Small intestine (tissue), 7 donors: ENCODE measurements around the gene ZNF555. TPM values are rescaled to one million over a fixed set of nuclear protein-coding genes. Genes with fewer than 3 reads are reported as not detected.

Source experiments
- DNase-seq, 2 donors: peaks; one replicate each; pipeline versions ENCODE4 v3.0.0 to v3.0.0-alpha.2; 2013
- FAIRE-seq: peaks from 2 replicates; lab custom pipeline; 2012; peaks lifted over from hg19 to GRCh38; lab: Jason Lieb, UNC
- H3K27ac ChIP-seq, 3 donors: one replicate each; pipeline ENCODE4 v1.5.1; 2013; ENCODE audit warnings: low read length in 2 of 3, mild to moderate bottlenecking in 2 of 3, control low read depth in 1 of 3, inconsistent platforms in 1 of 3, low read depth in 1 of 3, moderate library complexity in 1 of 3
- H3K27me3 ChIP-seq, 3 donors: one replicate each; pipeline ENCODE4 v1.6.1; 2013; ENCODE audit warnings: low read length in 3 of 3, inconsistent platforms in 1 of 3; ENCODE audit not compliant: control insufficient read depth in 3 of 3, insufficient read depth in 3 of 3
- H3K36me3 ChIP-seq, 3 donors: one replicate each; pipeline ENCODE4 v1.6.1; 2013; ENCODE audit warnings: low read length in 3 of 3, inconsistent platforms in 1 of 3, low read depth in 1 of 3, mild to moderate bottlenecking in 1 of 3, moderate library complexity in 1 of 3; ENCODE audit not compliant: control insufficient read depth in 3 of 3, insufficient read depth in 2 of 3
- H3K4me1 ChIP-seq, 3 donors: one replicate each; pipeline ENCODE4 v1.6.1; 2013; ENCODE audit warnings: low read length in 2 of 3, inconsistent platforms in 1 of 3, low read depth in 1 of 3, mild to moderate bottlenecking in 1 of 3, moderate library complexity in 1 of 3; ENCODE audit not compliant: control insufficient read depth in 3 of 3, insufficient read depth in 2 of 3
- H3K4me3 ChIP-seq, 3 donors: one replicate each; pipeline ENCODE4 v1.5.1; 2013; ENCODE audit warnings: low read length in 3 of 3, control low read depth in 1 of 3, inconsistent platforms in 1 of 3, low read depth in 1 of 3, mild to moderate bottlenecking in 1 of 3, moderate library complexity in 1 of 3
- H3K9me3 ChIP-seq, 2 donors: one replicate each; pipeline ENCODE4 v1.6.1; 2013; ENCODE audit warnings: low read depth in 1 of 2, low read length in 1 of 2; ENCODE audit not compliant: control insufficient read depth in 2 of 2, insufficient read depth in 1 of 2
- WGBS, 3 donors: extraction: QIAGEN DNeasy Blood & Tissue Kit; methylation state at CpG; one replicate each; pipeline ENCODE4 v1.1.7; 2013; 5-methylcytosine and 5-hydroxymethylcytosine counted together
- polyA plus RNA-seq, 4 donors: library from polyadenylated mRNA; stranded (reverse) in 3 of 4; unstranded in 1 of 4; fragments of 200-250 nt in 3 of 4; fragments of 120-200 nt in 1 of 4; gene quantifications; one replicate each; pipeline versions ENCODE4 v1.2.1 to v1.2.3, GENCODE V29; 2013
- donor health status: healthy with polysubstance abuse.
- donor health status: control.
- donor health status: control.
- donor health status: Bipolar disorder and iron deficiency.
- donor health status: healthy.

The ZNF555 gene
- polyA plus RNA-seq, 4 donors, result 1.5 to 4.0 (median 1.9) TPM

GRCh38 chr19:2805261-2805900 is 35.9 kb upstream of the ZNF555 start:
- Histone ChIP-seq H3K36me3 (peaks cover 0 to 96% (median 15%) of the 10 kb centered on the region in 3 donors), H3K4me1 (peaks cover 0 to under 1% (median 0%) of the 10 kb centered on the region in 3 donors), H3K27me3 (no peaks in the 10 kb centered on the region), H3K4me3 (no peak overlapping the region), H3K27ac (no peak overlapping the region), H3K9me3 (no peaks in the 10 kb centered on the region)
- DNase-seq (no peak), FAIRE-seq (no peak)
- WGBS, 3 donors, result 97% methylated on average over 22 to 28 of the region's 28 CpGs

GRCh38 chr19:2805991-2806649 is 35.2 kb upstream of the ZNF555 start:
- no peak for FAIRE-seq
- DNase-seq, result no peak
- Histone ChIP-seq H3K4me1 (peaks cover 2 to 6% (median 5%) of the 10 kb centered on the region in 3 donors), H3K4me3 (no peak overlapping the region), H3K36me3 (peaks cover 0 to 95% (median 13%) of the 10 kb centered on the region in 3 donors), H3K9me3 (no peaks in the 10 kb centered on the region), H3K27me3 (no peaks in the 10 kb centered on the region), H3K27ac (no peak overlapping the region)
- 95 to 98% (median 97%) methylated on average over 20 to 23 of the region's 23 CpGs for WGBS, 3 donors

GRCh38 chr19:2806736-2807378 is 34.4 kb upstream of the ZNF555 start:
- H3K4me3 ChIP-seq, result no peak overlapping the region
- peaks cover 2 to 12% (median 5%) of the 10 kb centered on the region in 3 donors for H3K4me1 ChIP-seq
- H3K9me3 ChIP-seq, result no peaks in the 10 kb centered on the region
- WGBS, 3 donors, result 96 to 97% (median 96%) methylated on average over 33 to 34 of the region's 34 CpGs
- DNase-seq (no peak), FAIRE-seq (no peak)
- peaks cover 0 to 95% (median 13%) of the 10 kb centered on the region in 3 donors for H3K36me3 ChIP-seq
- H3K27me3 ChIP-seq, result no peaks in the 10 kb centered on the region
- H3K27ac ChIP-seq, result no peak overlapping the region

- Histone ChIP-seq H3K27me3 (no peaks in the 10 kb centered on the region), H3K27ac (no peak overlapping the region), H3K36me3 (peaks cover 0 to 98% (median 13%) of the 10 kb centered on the region in 3 donors), H3K4me1 (peaks cover 2 to 17% (median 5%) of the 10 kb centered on the region in 3 donors), H3K9me3 (no peaks in the 10 kb centered on the region), H3K4me3 (no peak overlapping the region)
- DNase-seq, result no peak
- 97% methylated on average over 46 to 56 of the region's 56 CpGs for WGBS, 3 donors
- FAIRE-seq, result no peak
Observed at GRCh38 chr19:2807379-2808128, 33.7 kb upstream of the ZNF555 start.

GRCh38 chr19:2808129-2808941 is 32.9 kb upstream of the ZNF555 start:
- H3K4me3 ChIP-seq, result no peak overlapping the region
- no peaks in the 10 kb centered on the region for H3K9me3 ChIP-seq
- peaks cover 2 to 17% (median 5%) of the 10 kb centered on the region in 3 donors for H3K4me1 ChIP-seq
- H3K27ac ChIP-seq, result no peak overlapping the region
- DNase-seq, result no peak
- H3K36me3 ChIP-seq, result peaks cover 0 to 98% (median 12%) of the 10 kb centered on the region in 3 donors
- WGBS, 3 donors, result 94 to 98% (median 97%) methylated on average over 34 to 41 of the region's 41 CpGs
- no peaks in the 10 kb centered on the region for H3K27me3 ChIP-seq
- no peak for FAIRE-seq

- H3K9me3 ChIP-seq, result no peaks in the 10 kb centered on the region
- no peaks in the 10 kb centered on the region for H3K27me3 ChIP-seq
- DNase-seq, result no peak
- no peak for FAIRE-seq
- H3K27ac ChIP-seq, result no peak overlapping the region
- H3K4me1 ChIP-seq, result peaks cover 2 to 17% (median 5%) of the 10 kb centered on the region in 3 donors
- no peak overlapping the region for H3K4me3 ChIP-seq
- peaks cover 0 to 98% (median 12%) of the 10 kb centered on the region in 3 donors for H3K36me3 ChIP-seq
- 93 to 95% (median 94%) methylated on average over 37 of the region's 37 CpGs for WGBS, 3 donors
Observed at GRCh38 chr19:2809387-2810140, 31.7 kb upstream of the ZNF555 start.
